ENCODE data around the gene CEP250. TPM values are rescaled to one million over a fixed set of nuclear protein-coding genes. Genes with fewer than 3 reads are reported as not detected.
"Not testable (repeated sequence)": the region's sequence is repeated elsewhere in the genome, so short reads cannot be mapped to it uniquely, and the experiment has no call there.

Gene CEP250
- total RNA-seq, 4 donors from 2014 or later: 26.1 to 121 (median 38.3) TPM

GRCh38 chr20:35544436-35544835, 89.0 kb downstream of the CEP250 start:
- H3K9me3 ChIP-seq: no peaks in the 10 kb centered on the region
- no peak overlapping the region for H3K27ac ChIP-seq
- H3K36me3 ChIP-seq: peaks cover 0 to 23% (median 0%) of the 10 kb centered on the region in 3 donors
- TF ChIP-seq, protein P1, sequence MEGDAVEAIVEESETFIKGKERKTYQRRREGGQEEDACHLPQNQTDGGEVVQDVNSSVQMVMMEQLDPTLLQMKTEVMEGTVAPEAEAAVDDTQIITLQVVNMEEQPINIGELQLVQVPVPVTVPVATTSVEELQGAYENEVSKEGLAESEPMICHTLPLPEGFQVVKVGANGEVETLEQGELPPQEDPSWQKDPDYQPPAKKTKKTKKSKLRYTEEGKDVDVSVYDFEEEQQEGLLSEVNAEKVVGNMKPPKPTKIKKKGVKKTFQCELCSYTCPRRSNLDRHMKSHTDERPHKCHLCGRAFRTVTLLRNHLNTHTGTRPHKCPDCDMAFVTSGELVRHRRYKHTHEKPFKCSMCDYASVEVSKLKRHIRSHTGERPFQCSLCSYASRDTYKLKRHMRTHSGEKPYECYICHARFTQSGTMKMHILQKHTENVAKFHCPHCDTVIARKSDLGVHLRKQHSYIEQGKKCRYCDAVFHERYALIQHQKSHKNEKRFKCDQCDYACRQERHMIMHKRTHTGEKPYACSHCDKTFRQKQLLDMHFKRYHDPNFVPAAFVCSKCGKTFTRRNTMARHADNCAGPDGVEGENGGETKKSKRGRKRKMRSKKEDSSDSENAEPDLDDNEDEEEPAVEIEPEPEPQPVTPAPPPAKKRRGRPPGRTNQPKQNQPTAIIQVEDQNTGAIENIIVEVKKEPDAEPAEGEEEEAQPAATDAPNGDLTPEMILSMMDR (IDR thresholded peaks at IDR 0.05): no peak
- no peak for TF ChIP-seq POLR2A (IDR thresholded peaks at IDR 0.05)
- no peak for DNase-seq
- H3K27me3 ChIP-seq: no peaks in the 10 kb centered on the region
- peaks cover 0 to 5% (median 2%) of the 10 kb centered on the region in 4 donors for H3K4me1 ChIP-seq
- H3K4me3 ChIP-seq: no peak overlapping the region

DNA sequence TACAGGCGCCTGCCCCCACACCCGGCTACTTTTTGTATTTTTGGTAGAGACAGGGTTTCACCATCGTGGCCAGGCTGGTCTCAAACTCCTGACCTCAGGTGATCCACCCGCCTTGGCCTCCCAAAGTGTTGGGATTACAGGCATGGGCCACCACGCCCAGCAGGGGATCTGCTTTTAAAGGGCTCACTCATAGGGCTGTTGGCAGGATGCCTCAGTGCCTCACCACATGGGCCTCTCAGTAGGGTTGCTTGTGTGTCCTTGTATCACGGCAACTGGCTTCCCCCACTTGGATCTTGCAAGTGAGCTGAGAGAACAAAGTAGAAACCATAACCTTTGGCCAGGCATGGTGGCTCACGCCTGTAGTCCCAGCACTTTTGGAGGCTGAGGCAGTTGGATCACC, 89.5 kb downstream of the CEP250 start:
- peaks cover 0 to 28% (median 0%) of the 10 kb centered on the region in 3 donors for H3K36me3 ChIP-seq
- not testable (repeated sequence) for H3K4me1 ChIP-seq, H3K27me3 ChIP-seq, DNase-seq, H3K9me3 ChIP-seq, H3K27ac ChIP-seq, H3K4me3 ChIP-seq

DNA sequence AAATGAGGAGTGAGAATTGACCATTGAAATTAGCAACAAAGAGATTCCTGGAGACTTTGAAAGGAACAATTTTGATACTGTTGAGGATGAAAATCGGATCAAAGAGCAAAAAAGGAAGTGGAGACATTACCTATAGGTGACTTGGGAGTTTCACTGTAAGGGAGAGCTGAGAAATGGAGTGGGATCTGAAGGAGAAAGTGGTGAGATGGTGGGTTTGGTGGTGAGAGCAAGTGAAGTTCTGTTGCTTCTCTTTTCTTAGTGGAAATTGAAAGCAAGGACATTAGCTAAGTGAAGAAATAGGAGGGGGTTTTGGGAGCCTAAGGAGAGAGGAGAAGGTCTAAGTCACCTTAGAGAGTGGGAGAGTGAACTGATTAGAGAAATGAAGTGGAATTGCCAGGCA, 90.7 kb downstream of the CEP250 start:
- DNase-seq: no peak
- H3K9me3 ChIP-seq: no peaks in the 10 kb centered on the region
- H3K36me3 ChIP-seq: peaks cover 0 to 40% (median 0%) of the 10 kb centered on the region in 3 donors
- H3K4me1 ChIP-seq: peaks cover 0 to 5% (median 2%) of the 10 kb centered on the region in 4 donors
- TF ChIP-seq, protein P1 (IDR thresholded peaks at IDR 0.05): no peak
- TF ChIP-seq POLR2A (IDR thresholded peaks at IDR 0.05): no peak
- no peak overlapping the region for H3K27ac ChIP-seq
- H3K4me3 ChIP-seq: no peak overlapping the region
- no peaks in the 10 kb centered on the region for H3K27me3 ChIP-seq

- DNase-seq: no peak
- Histone ChIP-seq H3K4me3 (no peak overlapping the region), H3K9me3 (no peaks in the 10 kb centered on the region), H3K4me1 (no peaks in the 10 kb centered on the region), H3K36me3 (peaks cover 0 to 52% (median 0%) of the 10 kb centered on the region in 3 donors), H3K27ac (no peak overlapping the region), H3K27me3 (no peaks in the 10 kb centered on the region)
- no peak for TF ChIP-seq POLR2A (IDR thresholded peaks at IDR 0.05)
- TF ChIP-seq, protein P1 (IDR thresholded peaks at IDR 0.05): no peak
Observed at GRCh38 chr20:35547329-35547728, 91.9 kb downstream of the CEP250 start.

DNA sequence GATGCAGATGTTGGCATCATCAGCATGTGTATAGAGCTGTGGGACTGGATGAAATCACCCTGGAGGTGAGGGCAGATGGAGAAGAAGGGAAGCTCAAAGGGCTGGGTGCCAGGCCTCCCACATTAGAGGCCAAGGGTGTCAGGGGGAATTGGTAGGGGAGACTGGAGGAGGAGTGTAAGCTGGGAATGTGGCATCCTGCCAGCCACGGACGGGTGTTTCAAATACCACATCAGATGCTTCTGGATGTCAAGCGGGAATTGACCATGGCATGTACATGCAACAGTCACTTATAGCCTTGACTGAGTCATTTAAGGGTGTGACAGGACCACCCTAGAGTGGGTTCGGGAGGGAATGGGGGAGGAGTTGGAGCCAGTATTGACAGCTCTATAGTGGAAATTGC, 96.1 kb downstream of the CEP250 start:
- Histone ChIP-seq H3K4me1 (no peaks in the 10 kb centered on the region), H3K27ac (no peak overlapping the region), H3K9me3 (no peaks in the 10 kb centered on the region), H3K4me3 (no peak overlapping the region), H3K27me3 (no peaks in the 10 kb centered on the region), H3K36me3 (peaks cover 0 to 89% (median 0%) of the 10 kb centered on the region in 3 donors)
- TF ChIP-seq POLR2A (IDR thresholded peaks at IDR 0.05): no peak
- TF ChIP-seq, protein P1 (IDR thresholded peaks at IDR 0.05): no peak
- DNase-seq: no peak

DNA sequence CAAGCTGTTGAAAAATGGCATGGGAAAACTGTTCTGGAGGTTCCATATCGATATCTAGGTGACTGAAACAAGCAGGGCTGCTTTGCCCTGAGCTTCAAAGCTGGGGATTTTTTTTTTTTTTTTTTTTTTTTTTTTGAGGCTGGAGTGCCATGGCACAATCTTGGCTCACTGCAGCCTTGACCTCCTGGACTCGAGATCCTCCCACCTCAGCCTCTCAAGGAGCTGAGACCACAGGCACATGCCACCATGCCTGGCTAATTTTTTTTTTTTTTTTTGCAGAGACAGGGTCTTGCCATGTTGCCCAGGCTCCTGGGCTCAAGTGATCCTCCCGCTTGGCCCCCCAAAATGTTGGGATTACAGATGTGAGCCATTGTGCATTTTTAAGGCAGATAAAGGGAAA, 97.5 kb downstream of the CEP250 start:
- H3K27ac ChIP-seq: no peak overlapping the region
- no peak for TF ChIP-seq POLR2A (IDR thresholded peaks at IDR 0.05)
- TF ChIP-seq, protein P1 (IDR thresholded peaks at IDR 0.05): no peak
- H3K4me3 ChIP-seq: no peak overlapping the region
- no peak for DNase-seq
- H3K27me3 ChIP-seq: no peaks in the 10 kb centered on the region
- no peaks in the 10 kb centered on the region for H3K4me1 ChIP-seq
- H3K9me3 ChIP-seq: no peaks in the 10 kb centered on the region
- peaks cover 0 to 94% (median 0%) of the 10 kb centered on the region in 3 donors for H3K36me3 ChIP-seq

GRCh38 chr20:35555461-35555860, 100.1 kb downstream of the CEP250 start:
- H3K36me3 ChIP-seq: peaks cover 0 to 70% (median 0%) of the 10 kb centered on the region in 3 donors
- DNase-seq, H3K9me3 ChIP-seq, H3K4me3 ChIP-seq, H3K4me1 ChIP-seq, H3K27me3 ChIP-seq, H3K27ac ChIP-seq: not testable (repeated sequence)

Measured in Peyer's patch (tissue), 4 donors.